8988T (cell line): Measurements from ENCODE around the gene IGF2BP1.
"Not testable (repeated sequence)": the region's sequence is repeated elsewhere in the genome, so short reads cannot be mapped to it uniquely, and the experiment has no call there.

Source experiments
- DNase-seq: peaks from one replicate; pipeline ENCODE4 v3.0.0; 2011

IGF2BP1 gene

DNA sequence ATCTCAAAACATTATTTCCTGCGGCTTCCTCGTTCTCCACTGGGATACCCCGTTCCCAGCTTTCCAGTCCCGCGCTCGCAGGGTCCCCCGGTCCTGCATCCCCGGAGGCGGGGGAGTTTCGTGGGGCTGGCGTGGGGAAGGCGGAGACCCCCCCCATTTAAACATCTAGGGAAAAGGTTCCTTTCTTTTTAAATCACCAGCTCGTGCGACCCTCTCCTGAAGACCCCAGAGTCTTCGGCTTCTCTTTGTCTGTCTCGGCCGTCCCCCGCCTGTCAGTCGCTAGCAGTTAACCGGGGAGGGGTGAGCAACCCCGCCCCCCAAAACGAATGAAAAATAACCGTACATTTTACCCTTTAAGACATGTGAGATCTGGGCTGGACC, 473 bp upstream of the IGF2BP1 start:
- DNase-seq: no peak

DNA sequence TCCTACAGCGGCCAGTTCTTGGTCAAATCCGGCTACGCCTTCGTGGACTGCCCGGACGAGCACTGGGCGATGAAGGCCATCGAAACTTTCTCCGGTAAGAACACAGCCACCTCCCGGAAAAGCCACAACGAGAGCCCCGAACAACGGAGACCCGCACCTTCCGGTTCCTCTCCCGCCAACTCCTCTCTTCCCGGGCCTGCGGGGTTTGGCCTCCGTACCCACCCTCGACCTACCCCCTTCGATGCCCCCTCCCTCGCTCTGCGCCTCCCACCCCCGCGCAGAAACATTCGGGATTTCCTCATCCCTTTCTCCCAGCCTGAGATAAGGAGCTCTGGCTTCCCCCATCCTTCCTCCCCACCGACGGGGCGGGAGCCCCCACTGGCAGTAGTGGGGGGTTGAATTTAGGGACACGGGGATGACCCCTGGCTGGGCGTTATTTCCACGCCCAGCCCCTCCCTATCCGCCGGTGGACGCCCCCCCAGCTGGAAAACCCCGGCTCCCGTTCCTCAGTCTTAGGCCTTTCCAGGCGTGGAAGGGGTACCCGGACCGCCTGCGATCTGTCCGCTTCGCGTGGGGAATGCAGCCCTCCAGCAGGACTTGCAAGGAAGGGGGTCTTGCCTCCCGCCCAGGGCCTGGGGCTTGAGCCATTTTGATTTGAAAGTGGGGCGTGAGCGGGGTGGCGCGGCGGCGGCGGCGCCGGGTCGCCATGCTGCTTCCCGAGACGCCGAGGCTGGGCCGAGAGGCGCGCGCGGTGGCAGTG, 822 bp downstream of the IGF2BP1 start:
- DNase-seq: no peak

DNA sequence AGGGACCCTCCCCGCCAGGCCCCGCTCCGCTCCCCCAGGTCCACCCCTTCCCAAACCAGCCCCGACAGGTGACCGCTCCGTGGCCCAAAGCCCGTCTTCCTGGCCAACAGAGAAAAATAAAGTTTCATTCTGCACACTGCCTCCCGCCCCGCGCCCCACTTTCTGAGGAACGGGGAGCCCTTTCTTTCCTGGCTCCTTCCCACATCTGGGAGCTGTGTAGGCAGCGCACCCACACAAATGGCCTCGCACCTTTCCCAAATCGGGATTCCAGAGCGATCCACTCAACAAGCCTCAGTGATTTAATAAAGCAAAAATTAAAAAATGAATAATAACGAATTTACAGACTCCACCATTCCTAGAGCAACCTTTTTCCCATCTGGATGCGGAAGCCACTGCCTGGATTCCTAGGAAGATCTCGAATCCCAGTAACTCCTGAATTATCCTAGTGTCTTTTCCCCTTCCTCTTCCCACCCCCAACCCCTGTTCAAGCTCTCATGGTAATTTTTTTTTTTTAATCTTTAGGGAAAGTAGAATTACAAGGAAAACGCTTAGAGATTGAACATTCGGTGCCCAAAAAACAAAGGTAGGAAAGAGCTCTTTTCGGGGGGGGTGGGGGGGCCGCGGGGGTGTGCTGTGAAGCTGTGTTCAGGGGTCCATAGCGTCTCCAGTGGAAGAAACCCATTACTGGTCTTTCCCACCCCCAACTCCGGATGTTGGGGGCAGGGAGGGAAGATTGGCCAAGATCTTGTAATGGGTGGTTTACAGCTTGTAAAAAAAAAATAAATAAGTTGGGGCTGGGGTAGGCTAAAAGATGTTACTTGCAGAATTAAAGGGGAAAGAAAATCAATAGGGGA, 1.6 kb downstream of the IGF2BP1 start:
- no peak for DNase-seq

DNA sequence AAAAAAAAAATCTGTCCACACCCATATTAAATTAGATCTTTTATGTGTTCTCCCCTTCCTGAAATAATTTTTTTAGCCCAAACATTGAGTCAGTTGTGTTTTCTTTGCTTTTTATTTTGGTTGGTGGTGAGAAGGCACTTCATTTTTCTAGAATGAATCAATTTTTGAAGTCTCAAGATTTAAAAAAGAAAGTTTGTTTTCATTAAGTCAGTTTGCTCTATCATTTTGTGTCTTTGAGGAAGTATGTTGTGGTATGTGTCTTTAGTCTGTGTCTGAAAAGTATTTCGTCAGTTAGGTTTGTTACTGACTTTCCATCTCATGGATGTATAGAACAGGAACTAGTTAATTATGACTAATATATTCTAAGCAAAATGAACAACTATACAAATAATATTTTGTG, 3.8 kb downstream of the IGF2BP1 start:
- DNase-seq: no peak

DNA sequence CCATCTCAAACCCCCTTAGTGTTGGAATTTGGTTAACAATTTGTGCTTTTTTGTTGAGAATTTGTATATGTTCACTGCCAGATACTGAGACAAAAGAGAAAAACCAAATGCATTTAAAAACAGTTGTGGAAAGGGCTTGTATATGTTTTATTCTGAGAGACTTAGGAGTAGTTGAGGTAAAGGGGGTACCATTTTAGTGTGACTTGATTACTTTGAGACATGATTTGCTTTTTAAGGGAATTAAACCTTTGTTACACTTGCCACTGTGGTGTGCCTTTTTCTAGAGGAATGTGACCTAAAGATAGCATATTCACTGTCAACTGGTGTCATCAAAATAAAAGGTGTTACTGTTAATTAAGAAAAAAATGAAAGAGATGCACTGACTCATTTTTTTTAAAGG, 4.5 kb downstream of the IGF2BP1 start:
- no peak for DNase-seq

DNA sequence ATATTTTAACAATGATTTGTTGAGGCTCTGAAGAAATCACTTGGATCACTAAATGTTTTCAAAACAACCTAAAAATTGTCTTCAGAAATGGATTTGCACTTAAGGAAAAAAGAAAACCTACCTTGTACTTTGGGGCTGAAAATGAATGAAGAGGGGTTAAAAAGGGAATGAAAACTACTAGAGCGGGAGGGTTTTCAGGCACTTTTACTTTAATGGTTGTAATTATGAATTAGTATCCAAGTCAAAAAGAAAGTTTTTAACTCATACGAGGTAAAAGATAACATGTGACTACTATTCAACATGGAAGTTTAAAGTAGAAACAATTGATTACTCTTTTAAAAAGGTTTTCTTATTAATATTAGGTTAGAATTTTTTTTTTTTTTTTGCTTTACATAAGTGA, 5.1 kb downstream of the IGF2BP1 start:
- DNase-seq: no peak

DNA sequence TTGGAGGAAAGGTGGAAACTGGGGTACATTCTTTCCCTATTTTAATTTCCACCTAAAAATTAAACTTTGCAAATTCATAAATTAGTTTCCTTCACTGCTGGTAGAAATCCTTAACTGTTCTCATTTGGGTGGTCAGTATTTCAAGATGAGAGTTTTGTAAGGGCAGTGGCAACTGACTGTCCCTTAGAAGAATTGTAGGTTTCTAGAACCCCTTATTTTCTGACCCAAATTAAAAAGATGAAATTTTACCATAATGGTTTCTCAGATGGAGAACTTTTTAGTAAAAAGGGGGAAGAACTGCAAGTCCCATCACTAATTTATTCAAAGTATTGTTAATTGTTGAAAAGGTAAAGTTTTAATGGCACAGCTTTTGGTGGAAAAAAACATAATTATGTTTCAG, 5.6 kb downstream of the IGF2BP1 start:
- DNase-seq: no peak

DNA sequence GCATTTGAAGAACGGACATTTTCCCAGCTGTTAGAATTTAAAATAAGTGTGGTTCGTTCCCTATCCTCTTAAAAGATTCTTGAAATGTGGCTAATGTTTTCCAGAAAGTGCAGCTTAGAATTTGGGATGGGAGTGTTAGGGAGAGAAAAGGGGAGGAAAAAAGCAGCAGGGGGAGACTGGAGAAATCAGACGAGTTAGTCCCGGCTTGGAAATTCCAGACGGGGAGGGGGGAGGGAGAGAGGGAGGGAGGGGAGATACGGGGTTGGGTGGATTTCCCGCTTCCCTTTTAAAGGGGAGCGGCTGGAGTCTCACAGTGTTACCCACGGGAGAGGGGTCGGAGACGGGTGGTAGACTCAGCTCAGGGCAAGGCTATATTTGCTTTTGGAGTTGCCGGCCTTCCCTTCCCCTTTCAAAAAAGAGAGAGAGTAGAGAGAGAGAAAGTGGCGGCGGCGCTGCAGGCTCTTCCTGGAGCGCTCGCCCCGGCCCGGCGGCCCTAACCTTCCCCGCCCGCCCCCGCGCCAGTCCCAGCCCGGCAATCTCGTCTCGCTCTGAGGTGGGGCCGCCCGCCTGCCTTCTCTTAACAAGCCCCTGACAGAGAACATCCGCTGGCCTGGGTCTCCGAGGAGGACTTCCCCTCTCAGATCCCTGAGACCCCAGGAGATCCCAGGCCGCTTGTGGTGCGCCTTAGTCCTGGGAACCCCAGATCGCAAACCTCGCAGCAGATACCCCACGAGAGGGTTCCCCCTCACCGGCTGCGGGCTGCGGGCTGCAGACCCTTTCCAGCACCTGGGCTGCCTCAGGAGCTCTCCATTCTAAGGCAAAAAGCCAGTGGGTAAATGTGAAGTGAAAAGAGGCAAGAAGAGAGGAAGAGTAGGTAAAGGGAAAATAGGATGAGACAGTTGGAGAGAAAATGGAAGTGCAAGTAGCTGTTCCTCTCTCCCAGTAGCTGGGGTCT, 6.6 kb downstream of the IGF2BP1 start:
- DNase-seq: no peak

DNA sequence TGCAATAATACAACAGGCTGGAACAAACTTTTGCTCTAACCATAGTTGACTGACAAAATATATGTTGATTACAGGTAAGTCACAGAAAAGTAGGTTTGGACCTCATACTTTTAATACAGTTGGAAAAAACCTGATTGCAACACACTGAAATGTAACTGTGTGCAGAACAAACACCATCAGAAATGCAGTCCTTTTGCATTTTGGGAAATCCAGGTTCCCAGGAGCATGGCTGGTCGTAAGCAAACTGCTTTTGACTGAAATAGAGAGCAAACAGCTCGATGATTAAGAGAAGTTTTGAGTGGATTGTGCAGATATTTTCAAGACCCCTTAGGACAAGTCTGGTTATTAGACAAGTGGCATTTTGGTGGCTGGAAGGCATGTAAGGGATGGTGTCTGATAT, 8.0 kb downstream of the IGF2BP1 start:
- DNase-seq: no peak

DNA sequence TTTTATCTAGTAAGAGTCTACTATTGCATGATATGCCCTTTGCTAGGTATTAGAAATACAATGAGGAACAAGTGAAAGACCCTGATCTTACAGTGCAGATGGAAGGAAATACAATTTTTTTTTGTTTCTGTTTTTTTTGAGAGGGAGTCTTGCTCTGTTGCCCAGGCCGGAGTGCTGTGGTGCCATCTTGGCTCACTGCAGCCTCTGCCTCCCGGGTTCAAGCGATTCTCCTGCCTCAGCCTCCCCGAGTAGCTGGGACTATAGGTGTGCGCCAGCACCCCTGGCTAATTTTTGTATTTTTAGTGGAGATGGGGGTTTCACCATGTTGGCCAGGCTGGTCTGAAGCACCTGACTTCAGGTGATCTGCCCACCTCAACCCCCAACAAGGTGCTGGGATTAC, 11.7 kb downstream of the IGF2BP1 start:
- not testable (repeated sequence) for DNase-seq

DNA sequence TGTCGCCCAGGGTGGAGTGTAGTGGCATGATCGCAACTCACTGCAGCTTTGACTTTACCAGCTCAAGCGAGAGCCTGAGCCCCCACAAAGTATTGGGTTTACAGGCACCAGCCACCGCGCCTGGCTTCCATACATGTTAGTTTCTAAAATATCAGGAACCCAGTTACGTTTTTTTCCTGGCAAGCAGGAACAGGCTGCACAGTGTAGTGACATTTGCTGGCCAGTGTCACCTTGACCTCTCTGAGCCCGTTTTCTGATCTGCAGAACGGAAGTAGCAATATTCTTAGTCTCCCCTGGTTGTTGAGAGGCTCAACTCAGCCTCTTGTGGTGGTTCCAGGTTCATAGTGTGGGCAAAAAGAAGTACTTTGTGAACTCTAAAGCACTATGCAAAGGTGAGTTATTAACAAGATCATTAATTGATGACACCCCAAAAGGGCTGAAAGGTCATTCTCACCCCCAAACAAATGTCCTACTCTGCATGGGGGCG, 15.6 kb downstream of the IGF2BP1 start:
- DNase-seq: no peak

DNA sequence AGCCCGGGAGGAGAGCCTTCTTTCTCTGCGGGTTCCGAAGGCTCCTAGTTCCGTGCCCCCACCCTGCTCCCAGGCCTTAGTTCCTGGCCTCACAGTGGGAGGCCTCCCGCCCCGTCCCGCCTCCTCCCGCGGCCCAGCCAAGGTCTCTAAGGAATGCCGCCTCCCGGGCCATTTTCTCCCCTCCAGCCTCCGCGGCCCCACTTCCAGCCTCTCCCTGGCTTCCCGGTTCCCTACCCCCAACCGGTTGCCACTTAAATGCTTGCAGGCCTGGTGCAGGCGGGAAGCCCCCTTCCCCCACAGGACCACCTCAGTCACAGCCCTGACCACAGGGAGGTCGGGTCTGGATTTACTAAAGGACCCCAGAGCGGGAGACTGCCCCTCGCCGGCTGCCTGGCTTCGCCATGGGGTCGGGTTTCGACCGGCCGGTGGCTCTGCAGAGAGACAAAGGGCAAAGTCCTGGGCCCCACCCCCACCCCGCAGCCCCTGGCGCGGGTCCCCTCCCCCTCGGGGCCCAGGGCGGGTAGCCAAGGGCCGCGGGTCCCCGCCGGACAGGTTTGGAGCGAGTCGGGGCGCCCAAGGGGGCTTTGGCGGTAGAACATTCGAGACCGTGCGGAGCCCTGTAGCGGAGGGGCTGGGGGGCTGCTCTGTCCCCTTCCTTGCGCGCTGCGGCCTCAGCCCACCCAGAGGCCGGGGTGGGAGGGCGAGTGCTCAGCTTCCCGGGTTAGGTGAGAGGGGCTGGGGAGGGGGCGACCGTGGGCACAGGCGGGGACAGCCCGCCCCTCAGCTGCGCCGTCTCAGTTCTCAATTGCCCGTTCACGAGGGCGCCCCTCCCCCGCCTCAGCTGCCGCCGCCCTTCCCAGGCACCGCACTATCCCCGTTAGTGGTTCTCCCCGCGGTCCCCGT, 16.4 kb downstream of the IGF2BP1 start:
- no peak for DNase-seq

DNA sequence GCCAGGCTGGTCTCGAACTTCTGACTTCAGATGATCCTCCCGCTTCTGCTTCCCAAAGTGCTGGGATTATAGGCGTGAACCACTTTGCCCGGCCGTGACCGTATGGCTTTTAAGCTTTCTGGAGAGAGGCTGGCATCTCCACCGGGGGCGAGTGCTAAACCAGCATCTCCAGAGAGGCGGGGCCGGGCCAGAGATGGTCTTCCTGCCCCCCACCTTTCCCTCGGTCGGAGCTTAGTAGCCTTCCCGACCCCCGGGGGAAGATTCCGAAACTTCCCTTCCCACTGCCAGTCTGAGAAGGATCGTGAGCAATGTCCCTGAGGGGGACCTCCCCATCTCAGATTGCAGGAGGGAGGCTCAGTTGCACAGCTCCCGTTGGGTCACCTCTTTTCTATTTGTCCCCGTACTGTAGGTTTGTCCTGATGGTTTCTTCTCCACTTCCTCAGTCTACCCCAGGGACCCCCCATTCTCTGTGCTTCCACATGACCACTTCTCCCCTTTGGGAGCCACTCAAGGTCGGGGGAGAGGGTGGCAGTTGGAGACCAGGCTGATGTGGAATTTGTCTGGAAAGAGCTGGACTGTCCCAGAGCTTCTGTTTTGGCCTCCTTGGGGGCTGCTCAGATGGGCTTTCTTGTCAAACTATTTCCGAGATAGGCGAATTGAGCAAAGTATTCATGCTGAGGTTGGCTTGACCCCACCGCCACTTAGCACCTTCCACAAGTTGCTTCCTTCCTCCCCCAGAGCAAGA, 18.2 kb downstream of the IGF2BP1 start:
- DNase-seq: no peak

DNA sequence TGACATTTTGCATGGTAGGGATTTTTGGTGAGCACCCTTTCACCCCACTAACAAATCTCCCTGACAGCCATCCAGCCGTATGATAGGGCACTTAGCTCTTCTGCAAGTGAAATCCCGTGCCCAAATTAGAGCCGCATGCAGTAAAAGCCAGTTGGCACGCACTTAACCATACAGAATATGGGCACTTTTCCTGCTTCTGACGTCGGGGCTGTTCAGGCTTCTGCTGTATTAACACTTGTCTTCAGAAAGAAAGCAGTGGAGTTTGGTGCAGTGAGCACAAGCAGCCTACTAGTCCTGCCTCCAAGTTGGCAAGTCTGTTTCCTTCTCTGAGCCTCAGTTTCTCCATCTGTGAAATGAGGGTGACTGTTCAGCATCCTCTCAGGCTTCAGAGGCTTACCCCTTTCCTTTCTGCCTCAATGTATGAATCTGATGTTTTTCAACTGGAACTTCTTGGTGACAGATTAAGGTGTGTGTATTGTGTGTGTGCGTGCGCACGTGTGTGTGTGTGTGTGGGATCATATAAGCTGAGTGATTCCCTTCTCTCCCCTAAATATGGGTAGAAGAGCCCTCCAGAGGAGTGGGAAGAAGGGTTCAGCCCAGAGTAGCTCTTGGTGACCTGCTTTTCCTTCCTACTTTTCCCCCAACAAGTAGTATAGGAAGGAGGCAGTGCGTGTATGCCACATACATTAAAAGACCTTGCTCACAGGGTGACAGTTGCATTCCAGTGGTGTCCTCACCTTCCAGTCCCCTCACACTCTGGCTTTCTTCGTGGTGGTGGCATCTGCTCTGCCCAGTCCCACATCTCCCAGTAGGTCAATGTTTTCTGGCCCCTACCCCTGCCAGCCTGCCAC, 19.0 kb downstream of the IGF2BP1 start:
- DNase-seq: no peak

DNA sequence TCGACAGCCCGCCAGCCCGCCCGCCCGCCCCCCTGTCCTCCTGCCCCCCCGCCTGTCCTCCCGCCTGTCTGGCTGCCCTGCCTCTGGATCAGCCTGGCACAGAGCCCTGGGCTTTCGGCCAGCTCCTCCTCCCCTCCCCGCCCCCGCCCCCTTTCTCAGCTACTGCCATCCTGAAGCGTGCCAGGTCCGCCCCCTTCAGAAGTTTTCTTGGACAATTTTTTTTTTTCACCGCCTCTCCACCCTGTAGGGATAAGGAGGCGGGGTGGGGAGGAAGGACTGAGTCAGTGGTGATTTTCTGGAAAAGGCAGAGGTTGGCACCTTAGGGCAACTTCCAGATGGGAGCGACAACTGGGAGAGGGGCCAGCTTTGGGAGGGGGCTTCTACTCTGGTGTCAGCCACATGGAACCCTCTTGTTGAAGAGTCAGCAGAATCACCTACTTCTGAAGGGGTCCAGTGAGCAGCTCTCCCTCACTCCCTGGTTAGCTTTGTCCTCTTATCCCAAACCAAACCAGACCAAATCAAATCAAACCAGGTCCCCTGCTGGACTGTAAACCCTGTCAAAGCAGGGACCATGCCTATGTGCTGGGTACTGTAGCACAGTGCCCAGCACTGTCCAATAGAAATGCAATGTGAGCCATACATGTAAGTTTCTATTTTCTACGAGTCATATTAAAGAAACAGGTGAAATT, 19.7 kb downstream of the IGF2BP1 start:
- DNase-seq: no peak

DNA sequence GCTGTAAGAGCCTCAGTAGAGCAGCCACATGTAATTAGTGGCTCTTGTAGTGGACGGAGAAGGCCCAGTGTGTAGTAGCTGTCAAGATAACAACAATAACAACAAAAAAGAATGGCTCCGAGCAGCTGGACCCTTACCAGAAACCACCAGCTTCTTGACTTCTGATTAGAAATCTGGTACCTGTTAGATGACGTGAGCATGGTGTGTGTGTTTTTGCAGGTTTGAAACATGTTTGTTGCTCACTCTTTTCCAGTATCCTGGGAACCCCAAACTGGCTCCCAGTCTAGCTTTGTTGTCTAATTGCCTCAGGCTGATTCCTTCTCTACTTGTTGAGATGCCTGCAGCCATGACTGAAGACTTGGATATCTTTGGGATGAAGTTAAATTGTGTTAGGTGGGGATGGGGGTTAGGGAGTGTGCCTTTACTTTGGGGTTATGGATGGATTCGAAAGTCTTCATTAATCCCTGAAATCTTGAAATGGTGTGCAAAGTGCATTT, 21.0 kb downstream of the IGF2BP1 start:
- DNase-seq: no peak

DNA sequence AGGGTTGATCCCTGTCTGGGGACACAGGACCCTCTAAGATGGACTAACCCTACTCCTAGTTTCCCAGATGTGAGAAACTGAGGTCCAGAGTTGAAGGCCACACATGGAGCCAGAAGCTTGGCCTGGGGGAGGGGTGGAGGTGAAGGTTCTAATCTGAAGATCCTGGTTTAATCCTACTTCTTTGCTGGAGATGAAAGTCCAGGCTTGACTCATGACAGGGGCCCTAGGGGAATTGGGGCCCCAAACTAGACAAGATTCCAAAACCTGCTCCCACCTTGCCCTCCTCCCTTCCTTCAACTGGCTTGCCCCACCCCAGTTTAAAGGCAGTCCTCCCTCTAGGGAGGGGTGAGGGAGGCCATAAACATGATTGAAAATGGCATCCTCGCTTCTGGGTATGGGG, 21.6 kb downstream of the IGF2BP1 start:
- no peak for DNase-seq

DNA sequence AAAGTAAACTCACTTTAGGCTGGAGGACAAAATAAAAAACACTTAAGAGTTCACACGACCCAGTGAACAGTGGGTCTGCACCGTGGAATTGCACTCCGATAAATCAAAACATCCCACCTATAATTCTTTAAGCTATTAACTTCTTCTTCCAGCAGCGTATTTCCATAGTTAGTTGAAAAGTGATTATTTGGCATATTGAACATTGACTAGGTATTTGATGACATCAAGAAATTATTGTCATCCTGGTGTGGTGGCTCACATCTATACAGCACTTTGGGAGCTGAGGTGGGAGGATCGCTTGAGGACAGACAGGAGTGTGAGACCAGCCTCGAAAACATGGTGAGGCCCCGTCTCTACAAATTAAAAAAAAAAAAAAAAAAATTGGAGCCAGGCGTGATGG, 23.4 kb downstream of the IGF2BP1 start:
- DNase-seq: no peak

DNA sequence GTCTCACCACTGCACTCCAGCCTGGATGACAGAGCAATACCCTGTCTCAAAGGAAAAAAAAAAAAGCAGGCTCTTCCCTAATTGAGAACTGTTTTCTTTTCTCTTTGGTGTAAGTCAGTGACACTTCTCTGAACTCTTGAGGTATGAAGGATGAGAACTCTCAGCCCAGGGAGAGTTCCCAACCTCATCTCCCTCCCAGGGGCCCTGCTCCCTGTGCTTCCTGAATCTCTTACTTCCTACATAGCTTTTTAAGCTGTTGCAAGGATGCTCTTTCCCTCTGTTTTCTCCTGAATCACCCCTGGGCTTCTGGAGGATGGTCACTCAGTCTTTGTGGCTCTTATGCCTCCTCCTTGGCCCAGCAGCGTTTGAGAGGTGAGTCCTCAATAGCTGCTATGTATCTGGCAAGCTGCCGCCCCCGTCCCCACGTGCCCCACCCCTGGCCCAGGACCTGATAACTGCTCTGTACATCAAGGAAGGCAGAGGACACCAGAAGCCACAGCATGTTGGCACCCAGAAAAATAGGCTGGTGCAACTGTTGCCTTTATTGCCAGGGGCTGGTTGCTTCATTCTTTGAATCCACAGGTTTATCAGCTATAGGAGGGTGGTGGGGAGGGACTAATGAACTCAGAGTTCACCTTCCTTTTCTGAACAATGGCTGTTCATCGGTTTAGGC, 24.0 kb downstream of the IGF2BP1 start:
- DNase-seq: no peak
